Tibial nerve (tissue), 4 donors: ENCODE data around the gene CD81. TPM values are rescaled to one million over a fixed set of nuclear protein-coding genes. Genes with fewer than 3 reads are reported as not detected.
A peak's percentile ranks its signal among the peaks of the same experiment; 100 is the strongest.

ENCODE experiments used
- DNase-seq, 2 donors: peaks; one replicate each; pipeline ENCODE4 v3.0.0-alpha.2; 2019; ENCODE audit warnings: low spot score in 2 of 2
- H3K27ac ChIP-seq, 4 donors: fragments of 200-600 bp; sonication (generic) in 3 of 4; one replicate each; pipeline ENCODE4 v1.5.1; 2017 to 2019; ENCODE audit warnings: mild to moderate bottlenecking in 1 of 4
- H3K27me3 ChIP-seq, 2 donors: fragments of 200-600 bp; sonication (generic) in 1 of 2; one replicate each; pipeline versions ENCODE4 v1.5.1 to v1.6.0; 2017 to 2019
- H3K36me3 ChIP-seq, 3 donors: fragments of 200-600 bp; sonication (generic); one replicate each; pipeline ENCODE4 v1.5.1; 2018 to 2019
- H3K4me1 ChIP-seq, 4 donors: fragments of 200-600 bp; sonication (generic) in 3 of 4; one replicate each; pipeline ENCODE4 v1.5.1; 2017 to 2019
- H3K4me3 ChIP-seq, 4 donors: fragments of 200-600 bp; sonication (generic) in 3 of 4; one replicate each; pipeline ENCODE4 v1.5.1; 2017 to 2019; ENCODE audit warnings: mild to moderate bottlenecking in 1 of 4, moderate library complexity in 1 of 4
- H3K9me3 ChIP-seq, 4 donors: fragments of 200-600 bp; sonication (generic) in 3 of 4; one replicate each; pipeline ENCODE4 v1.5.1; 2017 to 2019
- EP300 ChIP-seq, 2 donors: sonication (generic); formaldehyde crosslinking; IDR thresholded peaks; one replicate each; pipeline ENCODE4 v1.6.1; 2017; ENCODE audit warnings: antibody characterized with exemption in 2 of 2, mild to moderate bottlenecking in 1 of 2
- POLR2A ChIP-seq, 2 donors: fragments of 450-650 bp; IDR thresholded peaks; one replicate each; pipeline ENCODE4 v1.6.1; 2017; ENCODE audit warnings: antibody characterized with exemption in 2 of 2, mild to moderate bottlenecking in 2 of 2, moderate library complexity in 2 of 2
- WGBS, 2 donors: methylation state at CpG; one replicate each; pipeline ENCODE4 v1.1.5; 2018; 5-methylcytosine and 5-hydroxymethylcytosine counted together
- total RNA-seq, 4 donors: library from RNA; depleted of rRNA; stranded (reverse); fragments of >200 nt; gene quantifications; one replicate each; pipeline ENCODE4 v1.1.0, GENCODE V29; 2016
- TF ChIP-seq, protein P1 (sequence below), 5 experiments: fragments of 200-600 bp in 3 of 5; fragments of 450-650 bp in 2 of 5; sonication (generic) in 3 of 5; IDR thresholded peaks; one replicate each; pipeline ENCODE4 v1.5.1; 2016 to 2019; ENCODE audit warnings: antibody characterized with exemption in 5 of 5, mild to moderate bottlenecking in 3 of 5, moderate library complexity in 2 of 5

CD81 gene
- total RNA-seq, 4 donors from 2014 or later: 650 to 822 (median 674) TPM

- TF ChIP-seq, protein P1, sequence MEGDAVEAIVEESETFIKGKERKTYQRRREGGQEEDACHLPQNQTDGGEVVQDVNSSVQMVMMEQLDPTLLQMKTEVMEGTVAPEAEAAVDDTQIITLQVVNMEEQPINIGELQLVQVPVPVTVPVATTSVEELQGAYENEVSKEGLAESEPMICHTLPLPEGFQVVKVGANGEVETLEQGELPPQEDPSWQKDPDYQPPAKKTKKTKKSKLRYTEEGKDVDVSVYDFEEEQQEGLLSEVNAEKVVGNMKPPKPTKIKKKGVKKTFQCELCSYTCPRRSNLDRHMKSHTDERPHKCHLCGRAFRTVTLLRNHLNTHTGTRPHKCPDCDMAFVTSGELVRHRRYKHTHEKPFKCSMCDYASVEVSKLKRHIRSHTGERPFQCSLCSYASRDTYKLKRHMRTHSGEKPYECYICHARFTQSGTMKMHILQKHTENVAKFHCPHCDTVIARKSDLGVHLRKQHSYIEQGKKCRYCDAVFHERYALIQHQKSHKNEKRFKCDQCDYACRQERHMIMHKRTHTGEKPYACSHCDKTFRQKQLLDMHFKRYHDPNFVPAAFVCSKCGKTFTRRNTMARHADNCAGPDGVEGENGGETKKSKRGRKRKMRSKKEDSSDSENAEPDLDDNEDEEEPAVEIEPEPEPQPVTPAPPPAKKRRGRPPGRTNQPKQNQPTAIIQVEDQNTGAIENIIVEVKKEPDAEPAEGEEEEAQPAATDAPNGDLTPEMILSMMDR (IDR thresholded peaks at IDR 0.05): peak in 1 of 5 experiments; percentile 13
- TF ChIP-seq POLR2A (IDR thresholded peaks at IDR 0.05) (peak in 1 of 2 donors; percentile 33), EP300 (IDR thresholded peaks at IDR 0.05) (peak in 1 of 2 donors; percentile 85)
- H3K9me3 ChIP-seq: no peaks in the 10 kb centered on the region
- H3K36me3 ChIP-seq: no peaks in the 10 kb centered on the region
- H3K27ac ChIP-seq: peak overlapping the region; percentile 39 to 99 (median 98)
- peaks cover 6 to 80% (median 72%) of the 10 kb centered on the region in 4 donors for H3K4me1 ChIP-seq
- DNase-seq: peak; percentile 64 to 75
- 37 to 40% methylated on average over 19 to 20 of the region's 20 CpGs for WGBS, 2 donors
- peak overlapping the region in 3 of 4 donors; percentile 20 to 97 (median 69) for H3K4me3 ChIP-seq
- H3K27me3 ChIP-seq: no peaks in the 10 kb centered on the region
These were observed 3.8 kb downstream of the CD81 start for GRCh38 chr11:2380807-2381350.

GRCh38 chr11:2381494-2382128 is 4.5 kb downstream of the CD81 start:
- Histone ChIP-seq H3K9me3 (no peaks in the 10 kb centered on the region), H3K27me3 (no peaks in the 10 kb centered on the region), H3K4me1 (peaks cover 7 to 85% (median 78%) of the 10 kb centered on the region in 4 donors), H3K36me3 (no peaks in the 10 kb centered on the region), H3K4me3 (peak overlapping the region in 1 of 4 donors; percentile 4), H3K27ac (peak overlapping the region; percentile 83 to 99 (median 98))
- TF ChIP-seq POLR2A (IDR thresholded peaks at IDR 0.05) (no peak), EP300 (IDR thresholded peaks at IDR 0.05) (no peak)
- TF ChIP-seq, protein P1 (IDR thresholded peaks at IDR 0.05): no peak
- DNase-seq: no peak
- 68 to 70% methylated on average over 7 to 9 of the region's 11 CpGs for WGBS, 2 donors

DNA sequence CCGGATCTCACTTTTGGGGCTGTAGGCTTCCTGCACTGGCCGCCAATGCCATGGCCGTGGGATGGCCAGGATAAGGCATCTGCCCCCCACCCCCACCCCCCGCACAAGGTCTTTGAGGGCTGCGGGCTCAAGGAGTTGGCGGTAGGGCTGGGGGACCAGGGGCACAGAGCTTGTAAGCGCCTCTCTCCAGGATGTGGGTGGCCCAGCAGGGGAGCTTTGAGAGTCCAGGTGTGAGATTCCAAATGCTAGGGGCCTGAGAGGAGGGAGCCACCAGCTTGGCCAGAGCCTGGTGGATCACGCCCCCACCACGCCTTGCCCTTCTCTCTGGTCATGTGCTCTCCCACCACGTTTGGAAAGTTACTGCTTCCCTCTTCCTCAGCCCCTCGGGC is 5.0 kb downstream of the CD81 start:
- DNase-seq: no peak
- Histone ChIP-seq H3K4me3 (peak overlapping the region in 1 of 4 donors; percentile 4), H3K36me3 (no peaks in the 10 kb centered on the region), H3K27me3 (no peaks in the 10 kb centered on the region), H3K4me1 (peaks cover 9 to 86% (median 81%) of the 10 kb centered on the region in 4 donors), H3K9me3 (no peaks in the 10 kb centered on the region), H3K27ac (peak overlapping the region; percentile 83 to 99 (median 98))
- TF ChIP-seq, protein P1 (IDR thresholded peaks at IDR 0.05): no peak
- TF ChIP-seq EP300 (IDR thresholded peaks at IDR 0.05): no peak
- TF ChIP-seq POLR2A (IDR thresholded peaks at IDR 0.05): no peak
- WGBS, 2 donors: 3 to 40% methylated on average over 3 to 7 of the region's 11 CpGs

GRCh38 chr11:2382936-2383851 is 6.1 kb downstream of the CD81 start:
- Histone ChIP-seq H3K4me3 (peak overlapping the region in 1 of 4 donors; percentile 14), H3K27me3 (no peaks in the 10 kb centered on the region), H3K9me3 (no peaks in the 10 kb centered on the region), H3K4me1 (peaks cover 13 to 97% (median 91%) of the 10 kb centered on the region in 4 donors), H3K27ac (peak overlapping the region; percentile 83 to 99 (median 98)), H3K36me3 (no peaks in the 10 kb centered on the region)
- TF ChIP-seq, protein P1 (IDR thresholded peaks at IDR 0.05): no peak
- no peak for TF ChIP-seq POLR2A (IDR thresholded peaks at IDR 0.05)
- TF ChIP-seq EP300 (IDR thresholded peaks at IDR 0.05): peak in 1 of 2 donors; percentile 39
- 16 to 38% methylated on average over 15 to 16 of the region's 26 CpGs for WGBS, 2 donors
- no peak for DNase-seq
